AG09319 (cell line): ENCODE measurements around the gene CCNB1IP1.
A peak's percentile ranks its signal among the peaks of the same experiment; 100 is the strongest.

Experiments used
- DNase-seq: peaks from one replicate; pipeline ENCODE4 v3.0.0-alpha.2; 2010; ENCODE audit warnings: low read depth; ENCODE audit errors: extremely low read depth
- TF ChIP-seq, protein P1 (sequence below): IDR thresholded peaks from 2 replicates; pipeline ENCODE4 v1.5.1; 2011; ENCODE audit warnings: low read depth, mild to moderate bottlenecking, inconsistent platforms, low read length, moderate library complexity

The CCNB1IP1 gene

DNA sequence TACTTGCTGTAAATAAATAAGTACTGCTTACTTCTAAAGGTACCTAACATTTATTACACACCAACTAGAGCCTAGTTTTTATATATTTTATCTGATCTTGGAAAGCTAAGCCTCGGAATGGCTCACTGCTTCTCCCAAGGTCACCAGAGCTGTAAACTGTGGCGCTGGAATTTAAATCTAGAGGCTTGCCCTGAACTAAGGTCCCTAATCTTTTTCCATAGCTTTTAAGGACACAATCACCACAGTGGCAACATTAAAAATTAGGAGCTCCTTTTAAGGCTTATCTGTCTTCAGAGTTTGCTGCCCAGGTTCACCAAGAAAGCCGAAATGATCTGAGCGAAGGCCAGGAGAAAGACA, 670 bp downstream of the CCNB1IP1 start:
- TF ChIP-seq, protein P1, sequence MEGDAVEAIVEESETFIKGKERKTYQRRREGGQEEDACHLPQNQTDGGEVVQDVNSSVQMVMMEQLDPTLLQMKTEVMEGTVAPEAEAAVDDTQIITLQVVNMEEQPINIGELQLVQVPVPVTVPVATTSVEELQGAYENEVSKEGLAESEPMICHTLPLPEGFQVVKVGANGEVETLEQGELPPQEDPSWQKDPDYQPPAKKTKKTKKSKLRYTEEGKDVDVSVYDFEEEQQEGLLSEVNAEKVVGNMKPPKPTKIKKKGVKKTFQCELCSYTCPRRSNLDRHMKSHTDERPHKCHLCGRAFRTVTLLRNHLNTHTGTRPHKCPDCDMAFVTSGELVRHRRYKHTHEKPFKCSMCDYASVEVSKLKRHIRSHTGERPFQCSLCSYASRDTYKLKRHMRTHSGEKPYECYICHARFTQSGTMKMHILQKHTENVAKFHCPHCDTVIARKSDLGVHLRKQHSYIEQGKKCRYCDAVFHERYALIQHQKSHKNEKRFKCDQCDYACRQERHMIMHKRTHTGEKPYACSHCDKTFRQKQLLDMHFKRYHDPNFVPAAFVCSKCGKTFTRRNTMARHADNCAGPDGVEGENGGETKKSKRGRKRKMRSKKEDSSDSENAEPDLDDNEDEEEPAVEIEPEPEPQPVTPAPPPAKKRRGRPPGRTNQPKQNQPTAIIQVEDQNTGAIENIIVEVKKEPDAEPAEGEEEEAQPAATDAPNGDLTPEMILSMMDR: no peak
- DNase-seq: no peak

DNA sequence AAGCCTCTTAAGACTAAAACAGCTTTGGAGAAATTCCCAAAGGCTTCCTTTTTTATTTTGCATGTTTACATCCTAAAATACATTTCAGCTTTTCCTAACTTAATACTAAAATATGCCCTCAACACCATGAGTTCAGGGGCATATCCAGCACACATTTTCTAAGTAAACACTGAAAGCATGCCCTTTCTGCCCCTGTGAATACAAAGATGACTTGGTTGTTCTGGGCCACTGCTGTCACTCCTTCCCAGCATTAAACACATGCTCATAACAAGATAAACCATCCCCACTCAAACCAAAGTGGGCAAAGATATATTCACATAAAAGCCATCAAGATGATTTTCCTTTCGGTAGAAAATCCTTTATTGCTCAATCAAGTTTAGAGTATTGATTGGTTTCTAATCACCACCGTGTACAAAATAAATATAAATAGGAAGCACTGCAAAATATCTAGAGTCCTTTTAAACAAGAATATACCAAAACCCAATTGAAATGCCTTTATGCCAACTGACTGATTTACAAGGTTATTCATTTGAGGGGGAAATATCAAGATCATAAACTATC, 1.9 kb downstream of the CCNB1IP1 start:
- TF ChIP-seq, protein P1: no peak
- DNase-seq: no peak

DNA sequence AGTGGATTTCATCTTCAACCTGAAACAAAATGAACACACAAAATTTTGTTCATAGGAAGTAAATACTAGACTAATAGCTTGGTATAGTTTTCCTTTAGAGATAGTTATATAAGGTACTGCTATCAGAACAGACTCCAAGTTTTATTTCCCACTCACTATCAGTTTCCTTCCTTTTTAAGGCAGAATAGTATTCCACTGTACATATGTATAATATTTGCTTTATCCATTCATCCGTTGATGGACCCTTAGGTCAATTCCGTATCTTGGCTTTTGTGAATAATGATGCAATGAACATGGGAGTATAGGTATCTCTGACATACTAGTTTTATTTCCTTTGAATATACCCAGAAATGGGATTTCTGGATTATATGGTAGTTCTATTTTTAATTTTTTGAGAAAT, 3.7 kb downstream of the CCNB1IP1 start:
- TF ChIP-seq, protein P1: no peak
- no peak for DNase-seq

DNA sequence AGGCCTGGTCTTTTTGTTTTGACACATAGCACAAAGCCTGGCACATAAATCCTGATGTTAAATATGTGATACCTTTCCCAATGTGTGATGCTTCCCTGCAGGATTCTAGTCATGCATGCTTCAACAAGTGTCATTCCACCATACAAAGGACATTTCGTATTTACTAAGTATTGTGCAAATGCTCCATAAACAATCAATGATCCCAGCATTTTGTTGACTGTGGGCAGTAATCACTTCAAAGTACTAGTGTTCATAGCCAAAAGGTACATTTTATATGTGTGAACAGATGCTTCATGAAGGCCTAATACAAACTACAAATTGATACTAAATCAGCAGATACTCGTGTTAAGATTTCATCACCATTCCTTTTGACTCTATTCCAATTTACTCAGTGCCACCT, 4.4 kb downstream of the CCNB1IP1 start:
- TF ChIP-seq, protein P1: no peak
- DNase-seq: no peak

DNA sequence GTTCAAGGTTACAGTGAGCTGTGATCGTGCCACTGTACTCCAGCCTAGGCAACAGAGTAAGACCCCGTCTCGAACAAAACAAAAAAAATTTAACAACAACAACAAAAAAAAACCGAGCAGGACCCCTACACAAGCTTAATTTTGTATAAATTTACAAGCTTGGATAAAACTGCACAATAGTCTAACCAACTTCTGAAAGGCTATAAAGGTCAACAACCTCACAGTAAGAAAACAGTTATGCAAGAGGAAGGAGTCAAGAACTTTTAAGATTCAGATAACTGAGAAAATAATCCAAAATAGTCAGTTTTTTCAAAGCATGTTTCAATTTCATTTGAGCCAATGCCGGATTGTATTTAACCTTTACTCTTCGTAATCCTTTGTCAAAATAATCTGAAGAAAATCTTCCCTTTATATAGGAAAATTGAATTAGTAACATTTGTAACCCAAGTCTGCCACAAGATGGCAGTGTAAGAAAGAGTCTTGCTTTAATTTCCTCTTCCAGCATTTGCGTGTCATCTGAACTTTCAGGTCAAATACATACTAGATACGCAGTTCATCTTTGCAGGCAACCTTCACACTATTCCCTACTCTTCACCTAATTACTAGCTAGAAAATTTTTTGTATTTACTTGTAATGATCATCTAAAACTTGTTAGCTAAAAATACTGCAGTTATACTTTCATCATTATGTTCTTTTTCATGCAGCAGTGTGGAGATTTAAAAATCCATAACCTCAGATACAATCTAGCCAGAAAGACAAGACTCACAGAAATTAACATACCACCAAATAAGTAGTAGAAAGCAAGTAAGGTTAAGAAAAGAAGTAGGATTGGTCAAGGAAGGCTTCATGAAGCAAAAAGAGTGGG, 5.8 kb downstream of the CCNB1IP1 start:
- DNase-seq: peak; percentile 50

DNA sequence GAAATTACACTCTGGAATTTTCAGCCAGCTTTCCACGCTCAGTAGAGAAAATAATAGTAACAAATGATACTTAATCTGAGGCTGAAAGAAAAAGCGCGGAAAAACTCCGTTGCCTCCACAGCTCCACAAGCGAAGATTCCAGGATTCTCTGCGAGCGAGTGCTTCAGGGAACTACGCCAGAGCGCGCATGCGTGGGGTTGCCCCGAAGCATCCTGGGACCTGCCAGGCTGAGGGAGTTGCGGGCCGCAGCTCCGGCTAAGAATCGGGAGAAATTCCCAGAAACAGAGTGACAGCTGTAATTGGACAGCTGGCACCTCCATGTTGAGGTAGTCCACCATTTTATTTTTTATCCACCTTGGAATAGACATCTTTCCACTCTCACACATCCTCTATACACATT, 15.4 kb downstream of the CCNB1IP1 start:
- TF ChIP-seq, protein P1: no peak
- no peak for DNase-seq

More for the DNA sequence above, 5.8 kb downstream of the CCNB1IP1 start:
- TF ChIP-seq, protein P1: peak; percentile 65

DNA sequence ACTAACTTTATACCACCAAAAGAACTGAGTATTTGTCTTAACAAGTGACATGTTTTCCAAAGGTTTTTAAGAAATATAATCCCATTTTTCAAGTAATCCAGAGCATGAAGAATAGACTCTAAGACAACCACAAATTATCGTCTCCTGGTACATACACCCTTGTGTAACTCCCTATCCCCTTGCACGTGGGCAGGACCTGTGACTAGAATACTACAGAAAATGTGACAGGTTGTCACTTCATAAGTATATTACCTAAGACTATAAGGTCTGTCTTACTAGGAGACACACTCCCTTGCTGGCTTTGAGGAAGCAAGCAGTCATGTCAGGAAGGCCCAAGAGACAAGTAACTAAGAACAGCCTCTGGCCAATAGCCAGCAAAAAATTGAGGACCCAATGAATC, 19.1 kb downstream of the CCNB1IP1 start:
- no peak for DNase-seq
- TF ChIP-seq, protein P1: no peak
